T-helper 1 cell treated with Interleukin-12 subunit alpha and Interleukin-12 subunit beta and Interleukin-4 antibody, amounts not matched to agents 30 ng/mL and 1 ng/mL, for 36 hours (primary cell): ENCODE measurements around the gene OSTN. TPM values are rescaled to one million over a fixed set of nuclear protein-coding genes. Genes with fewer than 3 reads are reported as not detected.
"Not testable (repeated sequence)": the region's sequence is repeated elsewhere in the genome, so short reads cannot be mapped to it uniquely, and the experiment has no call there.

Experiments
- intact Hi-C: fragments of 100-400 bp; cut with micrococcal nuclease; formaldehyde crosslinking; loops from one replicate; pipeline ENCODE4 v1.15.1; 2024
- total RNA-seq: library from RNA; stranded (reverse); gene quantifications from 2 replicates; pipeline ENCODE4 v1.2.3, GENCODE V29; 2022

The OSTN gene
- total RNA-seq, 1 donor from 2014 or later: not detected

- intact Hi-C loops: no loop called here
These were observed 35.2 kb downstream of the OSTN start for GRCh38 chr3:191234216-191234615.

GRCh38 chr3:191235331-191236314 lies 36.6 kb downstream of the OSTN start:
- intact Hi-C loops: no loop called here

GRCh38 chr3:191236646-191237045 lies 37.6 kb downstream of the OSTN start:
- intact Hi-C loops: no loop called here

- intact Hi-C loops: no loop called here
These were observed 38.2 kb downstream of the OSTN start for GRCh38 chr3:191237047-191237882.

GRCh38 chr3:191238321-191238817 lies 39.3 kb downstream of the OSTN start:
- intact Hi-C loops: no loop called here

- intact Hi-C loops: loop anchor here (5.0 kb wide), 1 partner anchor 148 kb away; no protein-coding TSS in a partner anchor
These were observed 40.5 kb downstream of the OSTN start for GRCh38 chr3:191239407-191240031.

GRCh38 chr3:191240486-191240885 lies 41.4 kb downstream of the OSTN start:
- intact Hi-C loops: loop anchor here (5.0 kb wide), 1 partner anchor 147 kb away; no protein-coding TSS in a partner anchor

- intact Hi-C loops: loop anchor here (1.0 to 5.0 kb wide), 3 partner anchors 46 to 143 kb away; partner anchors contain the start of gene CCDC50
These were observed 45.3 kb downstream of the OSTN start for GRCh38 chr3:191244242-191244867.

- intact Hi-C loops: not testable (repeated sequence)
These were observed 47.0 kb downstream of the OSTN start for GRCh38 chr3:191246034-191246433.

GRCh38 chr3:191246630-191247029 lies 47.6 kb downstream of the OSTN start:
- intact Hi-C loops: no loop called here

GRCh38 chr3:191253089-191253799 lies 54.2 kb downstream of the OSTN start:
- intact Hi-C loops: no loop called here

- intact Hi-C loops: no loop called here
These were observed 55.2 kb downstream of the OSTN start for GRCh38 chr3:191254098-191254873.

GRCh38 chr3:191255156-191255555 lies 56.1 kb downstream of the OSTN start:
- intact Hi-C loops: no loop called here

- intact Hi-C loops: no loop called here
These were observed 57.4 kb downstream of the OSTN start for GRCh38 chr3:191256405-191256804.

GRCh38 chr3:191257286-191257685 lies 58.2 kb downstream of the OSTN start:
- intact Hi-C loops: no loop called here

GRCh38 chr3:191259486-191259885 lies 60.4 kb downstream of the OSTN start:
- intact Hi-C loops: no loop called here

GRCh38 chr3:191260431-191261303 lies 61.6 kb downstream of the OSTN start:
- intact Hi-C loops: no loop called here

GRCh38 chr3:191261304-191261638 lies 62.2 kb downstream of the OSTN start:
- intact Hi-C loops: no loop called here
